Measurements from ENCODE around the gene ST8SIA6. TPM values are rescaled to one million over a fixed set of nuclear protein-coding genes. Genes with fewer than 3 reads are reported as not detected.

ST8SIA6 gene
- polyA plus RNA-seq, 1 experiment = not detected

GRCh38 chr10:17422931-17423330 lies 31.5 kb downstream of the ST8SIA6 start:
- no peak for TF ChIP-seq CTCF (IDR thresholded peaks at IDR 0.05; ENCODE audit: insufficient read depth, low read depth, low read length)
- H3K36me3 ChIP-seq (ENCODE audit: control insufficient read depth, insufficient read depth, low read length) = no peaks in the 10 kb centered on the region
- ChIA-PET POLR2A (no interaction called here), CTCF (no interaction called here)
- DNase-seq (ENCODE audit: low read depth) = no peak
- peaks cover 4% of the 10 kb centered on the region; the same call in 1 of the 2 replicates for H3K27me3 ChIP-seq (ENCODE audit: control insufficient read depth, insufficient read depth, low read length)
- H3K4me3 ChIP-seq (ENCODE audit: low read depth, low read length) = no peak overlapping the region

- Histone ChIP-seq H3K27me3 (ENCODE audit: control insufficient read depth, insufficient read depth, low read length) (peaks cover 3% of the 10 kb centered on the region), H3K36me3 (ENCODE audit: control insufficient read depth, insufficient read depth, low read length) (no peaks in the 10 kb centered on the region), H3K4me3 (ENCODE audit: low read depth, low read length) (no peak overlapping the region)
- POLR2A ChIA-PET = no interaction called here
- DNase-seq (ENCODE audit: low read depth) = no peak
- CTCF ChIA-PET = interaction anchor here (0.6 to 3.6 kb wide), 3 partner anchors 9 to 84 kb away, joined by 3 to 21 read pairs (median 3); no protein-coding TSS in a partner anchor
- no peak for TF ChIP-seq CTCF (IDR thresholded peaks at IDR 0.05; ENCODE audit: insufficient read depth, low read depth, low read length)
These were observed 36.1 kb downstream of the ST8SIA6 start for GRCh38 chr10:17418249-17418648.

GRCh38 chr10:17416442-17417211 lies 37.8 kb downstream of the ST8SIA6 start:
- no peak for TF ChIP-seq CTCF (IDR thresholded peaks at IDR 0.05; ENCODE audit: insufficient read depth, low read depth, low read length)
- Histone ChIP-seq H3K27me3 (ENCODE audit: control insufficient read depth, insufficient read depth, low read length) (peaks cover 3% of the 10 kb centered on the region), H3K36me3 (ENCODE audit: control insufficient read depth, insufficient read depth, low read length) (no peaks in the 10 kb centered on the region), H3K4me3 (ENCODE audit: low read depth, low read length) (no peak overlapping the region)
- CTCF ChIA-PET = interaction anchor here (1.2 to 3.6 kb wide), 2 partner anchors 7 to 13 kb away, joined by 4 to 21 read pairs; no protein-coding TSS in a partner anchor
- DNase-seq (ENCODE audit: low read depth) = no peak
- POLR2A ChIA-PET = no interaction called here

- POLR2A ChIA-PET = no interaction called here
These were observed 39.2 kb downstream of the ST8SIA6 start for GRCh38 chr10:17415046-17415658.

More at GRCh38 chr10:17415046-17415658, 39.2 kb downstream of the ST8SIA6 start:
- Histone ChIP-seq H3K4me3 (ENCODE audit: low read depth, low read length) (no peak overlapping the region), H3K36me3 (ENCODE audit: control insufficient read depth, insufficient read depth, low read length) (no peaks in the 10 kb centered on the region), H3K27me3 (ENCODE audit: control insufficient read depth, insufficient read depth, low read length) (peaks cover 4% of the 10 kb centered on the region)
- CTCF ChIA-PET = no interaction called here
- no peak for DNase-seq (ENCODE audit: low read depth)
- no peak for TF ChIP-seq CTCF (IDR thresholded peaks at IDR 0.05; ENCODE audit: insufficient read depth, low read depth, low read length)

All from BJ (cell line).